GM21528 (cell line): ENCODE results near the gene PSMD14.

ENCODE experiments used
- ATAC-seq: cut with Tn5 transposase; IDR thresholded peaks from one replicate; pipeline ENCODE4 v1.9.1; 2021; ENCODE audit warnings: mild to moderate bottlenecking, moderate library complexity; ENCODE audit not compliant: unreplicated experiment, low FRiP score

PSMD14 gene

DNA sequence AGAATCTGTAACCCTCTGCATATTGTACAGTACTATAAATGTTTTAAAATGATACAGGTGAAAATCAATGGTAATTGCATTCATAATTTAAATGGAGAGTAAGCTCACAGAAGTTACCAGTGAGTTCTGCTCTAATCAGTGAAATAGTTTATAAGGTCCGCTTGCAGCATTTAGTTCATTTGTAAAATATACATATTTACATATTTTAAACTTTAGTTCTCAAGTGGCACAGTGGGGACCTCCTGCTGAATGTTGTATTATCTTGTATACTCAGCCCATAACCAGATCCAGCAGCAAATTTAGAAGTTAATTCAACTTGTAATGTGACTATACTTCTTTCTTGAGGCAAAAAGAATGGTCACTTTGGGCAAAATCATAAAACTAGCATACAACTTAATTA, 66.2 kb downstream of the PSMD14 start:
- ATAC-seq = no peak

- ATAC-seq = no peak
Measured at GRCh38 chr2:161379740-161380139, 71.5 kb downstream of the PSMD14 start.

- ATAC-seq = no peak
Measured at GRCh38 chr2:161381546-161381945, 73.3 kb downstream of the PSMD14 start.

DNA sequence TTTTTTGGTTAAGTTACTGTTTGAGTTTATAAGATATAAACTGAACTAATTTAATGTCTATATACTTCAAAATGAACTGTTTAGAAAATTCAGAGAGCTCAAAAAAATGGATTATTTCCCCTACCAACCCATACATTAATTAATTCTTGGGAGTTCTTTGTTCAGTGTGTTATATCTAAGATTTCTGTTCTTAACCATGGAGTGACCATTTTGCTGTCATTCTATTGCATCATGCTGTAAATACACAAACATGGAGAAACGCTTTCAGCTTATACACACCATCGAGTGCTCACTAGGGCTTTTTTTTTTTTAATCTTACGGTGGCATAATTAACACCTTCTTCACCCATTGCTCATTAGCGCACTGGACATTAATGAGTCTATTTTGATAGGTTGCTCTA, 74.5 kb downstream of the PSMD14 start:
- ATAC-seq = no peak

- ATAC-seq = peak; percentile 72
Measured at GRCh38 chr2:161384864-161385263, 76.6 kb downstream of the PSMD14 start.

DNA sequence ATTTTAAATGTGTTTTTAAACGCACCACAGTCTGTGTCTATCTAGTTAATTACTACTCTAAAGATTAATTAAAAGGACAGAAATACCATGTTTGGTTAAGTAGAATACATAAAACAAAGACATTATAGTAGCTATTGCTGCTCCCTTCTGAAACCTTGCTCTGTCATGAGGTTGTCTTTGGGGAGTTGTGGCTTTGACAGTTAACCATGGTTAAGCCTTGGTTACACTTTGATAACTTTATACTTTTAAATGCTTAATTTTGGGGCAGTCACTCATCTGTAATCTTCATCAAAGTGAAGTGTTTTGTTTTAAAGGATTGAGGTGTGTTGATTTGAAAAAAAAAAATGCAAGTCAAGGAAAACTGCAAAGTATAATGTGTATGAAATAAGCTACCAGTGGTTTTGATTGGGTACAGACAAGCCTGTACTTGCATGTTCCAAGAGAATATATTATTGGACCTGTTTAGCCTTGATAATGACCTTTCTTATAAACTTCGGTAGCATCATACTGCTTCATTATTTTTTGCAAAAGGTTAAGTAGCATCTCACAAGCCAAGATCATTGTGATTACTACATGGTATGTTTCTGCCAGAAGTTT, 78.1 kb downstream of the PSMD14 start:
- ATAC-seq = peak; percentile 64

GRCh38 chr2:161388146-161388779, 80.0 kb downstream of the PSMD14 start:
- ATAC-seq = no peak

DNA sequence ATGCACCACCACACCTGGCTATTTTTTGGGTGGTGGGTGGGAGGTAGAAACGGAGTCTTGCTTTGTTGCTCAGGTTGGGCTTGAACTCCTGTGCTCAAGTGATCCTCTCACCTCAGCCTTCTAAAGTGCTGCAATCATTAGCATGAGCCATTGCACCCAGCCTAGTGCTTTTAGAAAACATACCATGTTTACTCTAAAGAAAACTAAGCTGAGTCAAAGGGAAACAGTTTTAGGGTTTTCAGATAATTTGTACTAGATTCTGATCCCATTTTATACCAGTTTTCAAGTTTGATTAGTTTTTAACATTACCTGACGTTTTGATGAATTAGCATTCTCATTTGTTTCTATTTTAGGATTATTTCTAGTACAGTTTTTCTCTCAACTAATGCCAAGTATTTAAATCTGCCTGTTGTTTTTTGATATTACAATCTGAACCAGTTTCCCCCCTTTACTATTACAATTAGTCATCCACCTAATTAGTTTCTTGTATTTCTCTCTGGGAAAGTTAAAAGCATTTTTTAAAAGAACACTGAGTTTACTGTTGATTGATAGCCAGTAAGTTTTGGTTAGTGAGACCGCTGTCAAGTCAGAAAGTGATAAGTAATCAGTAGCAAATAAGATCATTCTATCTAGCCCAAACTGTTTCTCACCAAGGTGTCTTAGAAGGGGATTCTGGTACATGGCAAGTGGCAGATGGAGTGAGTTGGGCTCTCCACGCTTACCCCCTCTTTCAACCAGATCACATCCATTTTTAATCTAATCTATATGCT, 83.7 kb downstream of the PSMD14 start:
- ATAC-seq = no peak

DNA sequence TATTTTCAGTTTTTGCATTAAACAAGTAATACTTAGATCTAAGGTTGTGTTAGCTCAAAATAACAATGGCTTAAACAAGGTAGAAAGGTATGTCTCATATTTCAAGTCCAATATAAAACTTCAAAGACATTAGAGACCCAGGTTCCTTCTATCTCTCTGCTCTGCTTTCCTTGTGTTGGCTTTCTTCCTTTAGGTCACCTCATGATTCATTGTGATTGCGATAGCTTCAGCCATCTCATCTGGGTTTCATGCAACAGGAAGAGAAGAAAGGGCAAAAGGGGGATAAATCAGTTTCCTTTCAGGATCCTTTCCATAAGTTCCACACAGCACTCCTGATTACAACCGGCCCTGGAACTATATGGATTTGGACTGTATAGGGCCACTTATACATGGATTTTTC, 91.9 kb downstream of the PSMD14 start:
- ATAC-seq = no peak

GRCh38 chr2:161402297-161402696, 94.1 kb downstream of the PSMD14 start:
- ATAC-seq = no peak

DNA sequence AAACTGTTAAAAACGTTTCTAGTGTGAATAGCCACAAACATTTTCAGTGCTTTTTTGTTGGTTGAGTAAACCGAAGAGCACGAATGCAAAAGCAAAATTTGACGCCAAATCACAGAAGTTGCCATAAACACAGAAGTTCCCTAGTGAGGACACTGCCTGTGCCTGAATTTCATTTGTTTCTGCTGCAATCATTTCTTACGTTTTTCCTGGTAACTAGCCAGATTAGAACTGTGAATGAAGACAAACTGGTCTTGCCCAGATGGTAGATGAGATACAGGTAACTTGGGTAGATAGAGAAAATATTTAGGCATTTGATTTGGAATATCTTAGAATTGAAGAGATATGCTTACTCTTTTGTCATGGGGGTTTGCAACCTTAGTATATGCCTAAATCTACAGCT, 98.1 kb downstream of the PSMD14 start:
- no peak for ATAC-seq

GRCh38 chr2:161407597-161407996, 99.4 kb downstream of the PSMD14 start:
- ATAC-seq = no peak

- no peak for ATAC-seq
Measured at GRCh38 chr2:161409308-161409907, 101.2 kb downstream of the PSMD14 start.

DNA sequence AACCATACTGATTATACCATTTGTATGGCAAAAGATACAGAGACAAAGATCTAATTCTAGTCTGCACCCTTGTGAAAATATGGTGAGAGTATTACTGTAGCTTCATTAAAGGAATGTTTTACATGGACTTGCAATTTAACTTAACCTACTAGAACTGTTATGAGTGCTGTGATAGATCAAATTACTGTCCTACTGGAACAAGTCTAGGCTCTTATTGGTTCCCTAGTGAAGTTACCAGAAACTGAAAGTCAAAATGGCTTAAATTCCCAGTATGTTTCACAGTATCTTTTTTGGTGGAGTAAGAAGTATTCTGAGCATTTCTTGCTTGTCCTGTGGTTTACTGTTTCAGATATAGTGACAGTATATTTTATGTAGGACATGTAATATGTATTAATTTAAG, 104.1 kb downstream of the PSMD14 start:
- ATAC-seq = no peak

DNA sequence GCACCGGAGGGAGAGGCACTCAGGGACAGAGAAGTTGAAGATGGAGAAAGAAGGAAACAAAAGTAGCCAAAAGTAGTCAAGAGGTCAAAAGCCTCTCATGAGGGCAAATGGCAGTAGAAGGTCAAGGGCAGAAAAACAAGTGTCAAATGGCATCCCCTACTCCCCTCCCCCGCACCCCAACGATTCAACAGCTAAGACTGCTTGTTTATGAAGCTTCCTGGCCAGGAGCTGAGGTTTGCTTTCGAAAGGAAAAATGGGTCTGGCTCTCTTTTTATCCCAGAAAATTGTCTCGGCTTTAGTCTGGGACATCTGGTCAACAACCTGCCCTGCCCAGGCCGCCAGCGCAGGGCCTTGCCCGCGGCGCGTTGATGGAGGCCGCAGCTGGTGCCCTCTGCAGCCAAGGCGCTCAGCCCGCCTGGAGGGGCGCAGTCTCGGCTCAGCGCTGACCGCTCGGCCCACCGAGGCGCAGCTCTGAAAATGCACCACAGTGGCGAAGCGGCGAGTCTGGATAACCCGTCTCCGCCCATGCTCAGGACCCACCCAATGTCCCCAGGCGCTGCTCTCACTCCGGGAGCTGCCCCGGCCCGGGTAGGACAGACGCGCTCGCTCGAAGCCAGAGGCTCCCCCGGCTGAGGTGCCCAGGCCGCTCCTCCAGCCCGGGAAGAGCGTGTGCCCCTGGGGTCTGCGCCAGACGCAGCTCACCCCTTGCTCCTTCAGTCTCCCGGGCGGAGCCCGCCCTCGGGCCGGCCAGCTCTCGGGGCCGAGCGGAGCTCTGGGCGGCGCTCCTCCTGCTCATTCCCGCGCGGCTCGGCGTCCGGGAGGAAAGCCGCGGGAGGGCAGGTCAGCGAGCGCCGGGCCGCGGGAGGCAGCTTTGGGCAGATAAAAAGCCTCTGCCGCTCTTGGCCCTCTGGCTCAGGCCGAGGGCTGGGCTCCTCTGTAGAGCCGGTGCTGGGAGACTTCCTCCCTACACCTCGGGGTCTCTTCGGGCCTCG, 106.1 kb downstream of the PSMD14 start:
- ATAC-seq = peak; percentile 51

DNA sequence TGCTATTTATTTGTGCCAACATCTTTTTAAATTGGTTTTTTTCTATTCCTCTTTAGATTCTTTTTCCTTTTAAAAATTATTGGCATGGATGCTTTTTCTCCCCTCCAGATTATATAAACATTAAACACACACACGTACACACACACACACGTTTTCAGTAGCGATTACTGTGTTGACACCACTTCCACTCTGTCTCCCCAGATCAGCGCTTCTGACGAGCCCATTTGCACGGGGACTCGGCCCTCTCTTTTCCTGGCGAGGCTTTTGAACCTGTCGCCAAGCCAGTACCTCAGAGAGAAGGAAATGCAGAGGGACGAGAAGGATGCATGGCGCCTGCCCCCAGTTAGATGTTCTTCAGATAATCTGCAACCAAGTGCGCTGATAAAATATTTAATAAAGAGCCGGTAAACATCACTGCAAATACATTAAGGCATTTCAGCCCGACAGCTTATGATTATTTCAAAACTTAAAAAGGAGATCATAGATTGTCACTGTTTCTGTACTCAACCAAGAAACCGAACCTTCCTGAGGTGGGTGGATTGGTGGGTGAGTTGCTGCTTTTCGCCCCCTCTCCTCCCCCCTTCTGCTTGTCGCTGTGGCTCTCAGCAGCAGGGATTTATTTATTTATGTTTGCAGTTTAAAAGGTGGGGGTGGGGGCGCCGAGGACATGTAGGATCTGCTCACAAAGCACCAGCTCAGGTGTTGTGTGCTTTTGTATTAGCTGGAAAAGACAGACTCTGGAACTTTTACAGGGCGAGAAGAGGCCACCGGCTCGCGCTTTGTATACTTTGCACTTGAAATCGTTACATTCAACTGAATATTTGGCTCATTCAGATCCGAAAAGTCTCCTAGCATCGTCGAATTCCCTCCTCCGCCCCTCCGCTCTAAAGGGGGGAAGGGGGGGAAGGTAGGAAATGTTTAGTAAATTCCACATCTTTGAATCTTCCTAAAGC, 107.1 kb downstream of the PSMD14 start:
- peak; percentile 35 for ATAC-seq

- no peak for ATAC-seq
Measured at GRCh38 chr2:161415987-161416707, 107.9 kb downstream of the PSMD14 start, which contains the start of gene TBR1. Gene TBR1 (plus strand): TSS chr2:161416297. CDS start chr2:161416411, 114 bp downstream.

DNA sequence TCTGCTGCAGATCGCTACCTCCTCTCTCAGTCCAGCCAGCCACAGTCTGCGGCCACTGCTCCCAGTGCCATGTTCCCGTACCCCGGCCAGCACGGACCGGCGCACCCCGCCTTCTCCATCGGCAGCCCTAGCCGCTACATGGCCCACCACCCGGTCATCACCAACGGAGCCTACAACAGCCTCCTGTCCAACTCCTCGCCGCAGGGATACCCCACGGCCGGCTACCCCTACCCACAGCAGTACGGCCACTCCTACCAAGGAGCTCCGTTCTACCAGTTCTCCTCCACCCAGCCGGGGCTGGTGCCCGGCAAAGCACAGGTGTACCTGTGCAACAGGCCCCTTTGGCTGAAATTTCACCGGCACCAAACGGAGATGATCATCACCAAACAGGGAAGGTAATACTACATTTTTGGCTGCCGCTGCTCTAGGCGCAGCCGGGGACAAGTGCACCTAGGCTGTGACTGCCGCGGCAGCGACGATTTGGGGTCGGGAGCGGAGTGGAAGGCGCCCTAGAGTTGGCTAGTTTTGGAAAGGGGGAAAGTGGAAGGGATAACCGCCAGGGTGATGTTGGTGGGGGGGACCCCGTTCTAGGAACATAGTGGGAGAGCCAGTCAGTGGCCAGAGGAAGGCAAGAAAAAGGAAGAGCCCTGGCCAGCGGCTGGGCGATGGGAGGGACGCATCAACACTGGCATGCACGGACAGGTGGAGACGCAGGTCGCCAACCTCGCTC, 108.6 kb downstream of the PSMD14 start:
- no peak for ATAC-seq
